Hepatocyte (in vitro differentiated cells): ENCODE measurements around the gene LRRK1.

Experiments
- CTCF ChIP-seq: fragments of 200-600 bp; sonication (generic); IDR thresholded peaks from 2 replicates; pipeline ENCODE4 v1.5.1; 2016; ENCODE audit warnings: antibody characterized with exemption, mild to moderate bottlenecking; ENCODE audit not compliant: poor library complexity
- EZH2 ChIP-seq: fragments of 200-600 bp; sonication (generic); IDR thresholded peaks from 2 replicates; pipeline ENCODE4 v1.6.1; 2016; ENCODE audit warnings: antibody characterized with exemption, mild to moderate bottlenecking, borderline replicate concordance

- TF ChIP-seq EZH2 (no peak), CTCF (no peak)
Observed at GRCh38 chr15:100924436-100924835, 5.3 kb downstream of the LRRK1 start.
